B cell (primary cell): ENCODE measurements around the gene NKAIN2.

Experiments used
- CTCF ChIP-seq: fragments of 200-600 bp; IDR thresholded peaks from one replicate; pipeline ENCODE4 v1.8.0; 2022; ENCODE audit warnings: antibody characterized with exemption, mild to moderate bottlenecking
- EZH2 ChIP-seq: IDR thresholded peaks from 2 replicates; pipeline ENCODE4 v1.6.1; 2012; ENCODE audit warnings: borderline replicate concordance, low read depth, mild to moderate bottlenecking, moderate library complexity, low read length; ENCODE audit not compliant: insufficient read depth, poor library complexity, severe bottlenecking

- TF ChIP-seq CTCF (no peak), EZH2 (no peak)
These were observed 1008.4 kb downstream of the NKAIN2 start for GRCh38 chr6:124812067-124812466.
